GM23338 (cell line): ENCODE measurements around the gene EPS8L1. TPM values are rescaled to one million over a fixed set of nuclear protein-coding genes. Genes with fewer than 3 reads are reported as not detected.
"Not testable (repeated sequence)": the region's sequence is repeated elsewhere in the genome, so short reads cannot be mapped to it uniquely, and the experiment has no call there.

Experiments
- ATAC-seq: fragments of 200-7000 bp; cut with Tn5 transposase; 3 replicates; pipeline ENCODE4 v1.9.1; 2020
- DNase-seq: peaks from one replicate; pipeline ENCODE4 v3.0.0-alpha.2; 2015; ENCODE audit warnings: low spot score
- H2AFZ ChIP-seq: fragments of 200-600 bp; sonication (generic); 2 replicates; pipeline ENCODE4 v1.8.0; 2016; ENCODE audit warnings: antibody characterized with exemption, mild to moderate bottlenecking, moderate library complexity
- H3F3A ChIP-seq: fragments of 200-600 bp; sonication (generic); replicated peaks from 2 replicates; pipeline ENCODE4 v1.8.0; 2017; ENCODE audit warnings: antibody characterized with exemption, mixed run types, low read depth
- H3K27ac ChIP-seq: fragments of 200-600 bp; sonication (generic); 2 replicates; pipeline ENCODE4 v1.6.1; 2016; ENCODE audit warnings: low read depth
- H3K27me3 ChIP-seq: fragments of 200-600 bp; sonication (generic); 2 replicates; pipeline ENCODE4 v1.8.0; 2016; ENCODE audit warnings: mild to moderate bottlenecking, mixed run types, moderate library complexity; ENCODE audit not compliant: insufficient read depth
- H3K36me3 ChIP-seq: fragments of 200-600 bp; sonication (generic); 2 replicates; pipeline ENCODE4 v1.8.0; 2016; ENCODE audit warnings: mild to moderate bottlenecking; ENCODE audit not compliant: insufficient read depth
- H3K4me1 ChIP-seq: fragments of 200-600 bp; sonication (generic); 2 replicates; pipeline ENCODE4 v1.8.0; 2016; ENCODE audit warnings: mild to moderate bottlenecking, moderate library complexity; ENCODE audit not compliant: insufficient read depth
- H3K4me2 ChIP-seq: fragments of 200-600 bp; sonication (generic); 2 replicates; pipeline ENCODE4 v1.7.1; 2017; ENCODE audit warnings: mixed run types
- H3K4me3 ChIP-seq: fragments of 200-600 bp; sonication (generic); 2 replicates; pipeline ENCODE4 v1.6.1; 2016; ENCODE audit warnings: mixed run types
- H3K79me2 ChIP-seq: fragments of 200-600 bp; sonication (generic); replicated peaks from 2 replicates; pipeline ENCODE4 v1.8.0; 2017; ENCODE audit warnings: mild to moderate bottlenecking; ENCODE audit not compliant: insufficient read depth
- H3K9me2 ChIP-seq: fragments of 200-600 bp; sonication (generic); 2 replicates; pipeline ENCODE4 v1.8.0; 2017; ENCODE audit not compliant: insufficient read depth
- H4K20me1 ChIP-seq: fragments of 200-600 bp; sonication (generic); replicated peaks from 2 replicates; pipeline ENCODE4 v1.8.0; 2017; ENCODE audit warnings: mild to moderate bottlenecking; ENCODE audit not compliant: insufficient read depth
- H3K27ac Mint-ChIP-seq: 2 replicates; pipeline ENCODE4 v1.8.0; 2020; ENCODE audit warnings: inconsistent platforms, mild to moderate bottlenecking, moderate library complexity, mixed read lengths
- H3K27me3 Mint-ChIP-seq: 3 replicates; pipeline ENCODE4 v1.8.0; 2022; ENCODE audit warnings: low read depth, mild to moderate bottlenecking, moderate library complexity, mixed read lengths, inconsistent platforms; ENCODE audit not compliant: insufficient read depth, poor library complexity
- H3K36me3 Mint-ChIP-seq: 3 replicates; pipeline ENCODE4 v1.8.0; 2021; ENCODE audit warnings: low read depth, mild to moderate bottlenecking, inconsistent platforms, moderate library complexity, mixed read lengths
- H3K4me1 Mint-ChIP-seq: 3 replicates; pipeline ENCODE4 v1.8.0; 2020; ENCODE audit warnings: mild to moderate bottlenecking, inconsistent platforms, mixed read lengths
- H3K4me3 Mint-ChIP-seq: 3 replicates; pipeline ENCODE4 v1.8.0; 2021; ENCODE audit warnings: moderate library complexity, mild to moderate bottlenecking, inconsistent platforms, mixed read lengths
- H3K9me3 Mint-ChIP-seq: 3 replicates; pipeline ENCODE4 v1.8.0; 2020; ENCODE audit warnings: moderate library complexity, mild to moderate bottlenecking, inconsistent platforms, mixed read lengths
- ETS1 ChIP-seq: IDR thresholded peaks from 2 replicates; pipeline ENCODE4 v1.6.1; 2016; ENCODE audit warnings: antibody characterized with exemption
- EZH2phosphoT487 ChIP-seq: fragments of 200-600 bp; sonication (generic); IDR thresholded peaks from one replicate; pipeline ENCODE4 v1.8.1; 2018; ENCODE audit warnings: antibody characterized with exemption; ENCODE audit not compliant: unreplicated experiment
- ZNF114 ChIP-seq: fragments of 250-450 bp; sonication (Bioruptor Pico); IDR thresholded peaks from 2 replicates; pipeline ENCODE4 v1.5.0; 2020; ENCODE audit warnings: mild to moderate bottlenecking, moderate library complexity
- ZNF462 ChIP-seq: fragments of 250-450 bp; sonication (Bioruptor Pico); IDR thresholded peaks from 2 replicates; pipeline ENCODE4 v1.5.0; 2020; ENCODE audit warnings: mild to moderate bottlenecking, moderate library complexity
- polyA plus RNA-seq: library from polyadenylated mRNA; unstranded; fragments of >200 nt; fragmentation: Nextera tagmentation; extraction: Ambion mirVana; gene quantifications from 2 replicates; pipeline ENCODE4 v1.2.1, GENCODE V29; 2016
- total RNA-seq: library from RNA; depleted of rRNA; stranded (reverse); fragments of >200 nt; shearing (Covaris generic); gene quantifications from 2 replicates; pipeline ENCODE4 v1.2.3, GENCODE V29; 2014

EPS8L1 gene
- total and polyA plus RNA-seq, 2 experiments from 2014 or later: 47.5 to 51.2 TPM

- TF ChIP-seq ZNF462 (CRISPR knock-in tag) (no peak), ZNF114 (no peak), ETS1 (no peak), EZH2phosphoT487 (no peak)
These were observed 39.6 kb upstream of the EPS8L1 start (continued) for GRCh38 chr19:55036058-55036457.

DNA sequence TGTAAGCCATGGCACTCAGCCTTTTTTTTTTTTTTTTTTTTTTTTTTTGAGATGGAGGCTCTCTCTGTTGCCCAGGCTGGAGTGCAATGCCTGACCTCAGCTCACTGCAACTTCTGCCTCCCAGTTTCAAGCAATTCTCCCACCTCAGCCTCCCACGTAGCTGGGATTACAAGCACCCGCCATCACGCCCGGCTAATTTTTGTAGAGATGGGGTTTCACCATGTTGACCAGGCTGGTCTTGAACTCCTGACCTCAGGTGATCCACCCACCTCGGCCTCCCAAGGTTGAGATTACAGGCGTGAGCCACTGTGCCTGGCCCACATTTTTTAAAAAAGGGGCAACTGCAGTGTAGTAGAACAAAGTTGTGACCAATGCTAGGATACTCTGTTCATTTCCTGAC is 38.1 kb upstream of the EPS8L1 start:
- H2AFZ ChIP-seq, H3K9me2 ChIP-seq, ATAC-seq, H3K9me3 Mint-ChIP-seq, H3K36me3 ChIP-seq, H3K4me2 ChIP-seq, H3K4me1 Mint-ChIP-seq, H3K4me1 ChIP-seq, H3K4me3 Mint-ChIP-seq, H3F3A ChIP-seq, H3K27me3 ChIP-seq, H3K27ac Mint-ChIP-seq, DNase-seq, H3K27ac ChIP-seq, H3K4me3 ChIP-seq: not testable (repeated sequence)
- Histone ChIP-seq H4K20me1 (peaks cover 23% of the 10 kb centered on the region), H3K79me2 (peaks cover 38% of the 10 kb centered on the region)
- H3K27me3 Mint-ChIP-seq: peaks cover 12% of the 10 kb centered on the region
- peaks cover 18% of the 10 kb centered on the region for H3K36me3 Mint-ChIP-seq

DNA sequence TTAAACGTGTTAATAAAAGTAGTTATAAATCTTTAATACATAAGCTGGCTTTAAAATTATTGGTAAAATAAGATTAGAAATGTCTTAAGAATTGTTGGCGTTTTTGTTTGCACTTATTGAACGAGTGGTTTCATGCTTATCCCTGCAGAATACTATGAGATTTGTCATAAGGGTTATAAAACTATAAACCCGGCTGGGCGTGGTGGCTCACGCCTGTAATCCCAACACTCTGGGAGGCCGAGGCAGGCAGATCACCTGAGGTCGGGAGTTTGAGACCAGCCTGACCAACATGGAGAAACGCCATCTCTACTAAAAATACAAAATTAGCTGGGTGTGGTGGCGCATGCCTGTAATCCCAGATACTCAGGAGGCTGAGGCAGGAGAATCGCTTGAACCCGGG is 35.0 kb upstream of the EPS8L1 start:
- not testable (repeated sequence) for H3K27ac ChIP-seq, H3K27me3 ChIP-seq, ATAC-seq, H3K27me3 Mint-ChIP-seq, H3K9me2 ChIP-seq, H3K9me3 Mint-ChIP-seq, H3K36me3 ChIP-seq, H3F3A ChIP-seq, H3K4me1 Mint-ChIP-seq, H2AFZ ChIP-seq, H3K27ac Mint-ChIP-seq, H3K4me1 ChIP-seq, H3K4me3 Mint-ChIP-seq, DNase-seq, H3K4me3 ChIP-seq, H3K4me2 ChIP-seq
- H4K20me1 ChIP-seq: peaks cover 24% of the 10 kb centered on the region; the same call in 1 of the 2 replicates
- H3K79me2 ChIP-seq: peaks cover 27% of the 10 kb centered on the region; the same call in 1 of the 2 replicates
- peaks cover 34% of the 10 kb centered on the region for H3K36me3 Mint-ChIP-seq
